ENCODE measurements around the gene ZYX.
A peak's percentile ranks its signal among the peaks of the same experiment; 100 is the strongest.

ZYX gene

GRCh38 chr7:143380260-143380645 is 892 bp upstream of the ZYX start:
- peak; percentile 90 for TF ChIP-seq CTCF (IDR thresholded peaks at IDR 0.05; ENCODE audit: low read depth, low read length, missing control alignments)
- in situ Hi-C loops (cut with HindIII; ENCODE audit: low sequenced_read_pairs), result no loop called here
- peak; percentile 74 for DNase-seq (ENCODE audit: low read depth)
- H3K4me3 ChIP-seq (ENCODE audit: low read depth, low read length), result peak overlapping the region; percentile 78

GRCh38 chr7:143381427-143382125 is 431 bp downstream of the ZYX start:
- peak; percentile 48 for DNase-seq (ENCODE audit: low read depth)
- H3K4me3 ChIP-seq (ENCODE audit: low read depth, low read length), result peak overlapping the region; percentile 78
- in situ Hi-C loops (cut with HindIII; ENCODE audit: low sequenced_read_pairs), result no loop called here
- TF ChIP-seq CTCF (IDR thresholded peaks at IDR 0.05; ENCODE audit: low read depth, low read length, missing control alignments), result no peak

GRCh38 chr7:143382126-143382790 is 1.1 kb downstream of the ZYX start:
- in situ Hi-C loops (cut with HindIII; ENCODE audit: low sequenced_read_pairs), result no loop called here
- peak overlapping the region; percentile 78 for H3K4me3 ChIP-seq (ENCODE audit: low read depth, low read length)
- no peak for DNase-seq (ENCODE audit: low read depth)
- TF ChIP-seq CTCF (IDR thresholded peaks at IDR 0.05; ENCODE audit: low read depth, low read length, missing control alignments), result no peak

GRCh38 chr7:143382791-143383641 is 1.9 kb downstream of the ZYX start:
- DNase-seq (ENCODE audit: low read depth), result no peak
- TF ChIP-seq CTCF (IDR thresholded peaks at IDR 0.05; ENCODE audit: low read depth, low read length, missing control alignments), result no peak
- in situ Hi-C loops (cut with HindIII; ENCODE audit: low sequenced_read_pairs), result no loop called here
- peak overlapping the region; percentile 78 for H3K4me3 ChIP-seq (ENCODE audit: low read depth, low read length)

- in situ Hi-C loops (cut with HindIII; ENCODE audit: low sequenced_read_pairs), result no loop called here
- no peak for DNase-seq (ENCODE audit: low read depth)
- peak overlapping the region; percentile 78 for H3K4me3 ChIP-seq (ENCODE audit: low read depth, low read length)
- no peak for TF ChIP-seq CTCF (IDR thresholded peaks at IDR 0.05; ENCODE audit: low read depth, low read length, missing control alignments)
These were observed 2.5 kb downstream of the ZYX start for GRCh38 chr7:143383642-143383957.

GRCh38 chr7:143384148-143384547 is 3.0 kb downstream of the ZYX start:
- no peak for DNase-seq (ENCODE audit: low read depth)
- in situ Hi-C loops (cut with HindIII; ENCODE audit: low sequenced_read_pairs), result no loop called here
- peak overlapping the region; percentile 78 for H3K4me3 ChIP-seq (ENCODE audit: low read depth, low read length)
- no peak for TF ChIP-seq CTCF (IDR thresholded peaks at IDR 0.05; ENCODE audit: low read depth, low read length, missing control alignments)

All from astrocyte of the cerebellum (primary cell).